ENCODE measurements around the gene CUL9. TPM values are rescaled to one million over a fixed set of nuclear protein-coding genes. Genes with fewer than 3 reads are reported as not detected.

CUL9 gene
- total RNA-seq, 2 experiments from 2014 or later, result 32.9 to 37.0 TPM

GRCh38 chr6:43147691-43148477 lies 34.1 kb upstream of the CUL9 start:
- Histone ChIP-seq H3K27ac (ENCODE audit: low read depth, low read length, poor library complexity, severe bottlenecking) (no peak overlapping the region), H3K4me2 (ENCODE audit: low read length) (no peak overlapping the region), H3K4me1 (ENCODE audit: insufficient read depth, low read length, poor library complexity, severe bottlenecking) (peaks cover 10% of the 10 kb centered on the region), H3K36me3 (ENCODE audit: insufficient read depth, low read length) (no peaks in the 10 kb centered on the region), H2AFZ (ENCODE audit: low read length) (no peak overlapping the region), H4K20me1 (ENCODE audit: insufficient read depth, low read length) (no peaks in the 10 kb centered on the region), H3K9me2 (ENCODE audit: insufficient read depth, low read length) (no peaks in the 10 kb centered on the region), H3K9me3 (ENCODE audit: low read length) (no peaks in the 10 kb centered on the region), H3K79me2 (ENCODE audit: insufficient read depth, low read depth, low read length) (no peaks in the 10 kb centered on the region), H3K4me3 (ENCODE audit: low read depth, low read length, poor library complexity, severe bottlenecking) (no peak overlapping the region)
- ChIA-PET CTCF (ENCODE audit: unreplicated experiment) (no interaction called here), POLR2A (interaction anchor here (1.1 kb wide), 1 partner anchor 10 kb away, joined by 3 read pairs; no protein-coding TSS in a partner anchor)
- no peak for TF ChIP-seq CTCF (conservative IDR thresholded peaks at IDR 0.05; ENCODE audit: low read length)
- BruUV-seq (replicated peaks), result no TSS peak
- intact Hi-C loops (cut with micrococcal nuclease; ENCODE audit: unreplicated experiment), result no loop called here
- DNase-seq (ENCODE audit: low spot score), result no peak

GRCh38 chr6:43149265-43149664 lies 32.7 kb upstream of the CUL9 start:
- Histone ChIP-seq H3K4me3 (ENCODE audit: low read depth, low read length, poor library complexity, severe bottlenecking) (no peak overlapping the region), H3K4me2 (ENCODE audit: low read length) (no peak overlapping the region), H3K4me1 (ENCODE audit: insufficient read depth, low read length, poor library complexity, severe bottlenecking) (no peaks in the 10 kb centered on the region), H3K9me2 (ENCODE audit: insufficient read depth, low read length) (no peaks in the 10 kb centered on the region), H3K79me2 (ENCODE audit: insufficient read depth, low read depth, low read length) (no peaks in the 10 kb centered on the region), H3K9me3 (ENCODE audit: low read length) (no peaks in the 10 kb centered on the region), H4K20me1 (ENCODE audit: insufficient read depth, low read length) (no peaks in the 10 kb centered on the region), H3K27ac (ENCODE audit: low read depth, low read length, poor library complexity, severe bottlenecking) (no peak overlapping the region), H2AFZ (ENCODE audit: low read length) (no peak overlapping the region), H3K36me3 (ENCODE audit: insufficient read depth, low read length) (no peaks in the 10 kb centered on the region)
- TF ChIP-seq EZH2phosphoT487 (IDR thresholded peaks at IDR 0.05; ENCODE audit: borderline replicate concordance, low read depth, low read length) (no peak), CTCF (conservative IDR thresholded peaks at IDR 0.05; ENCODE audit: low read length) (no peak)
- no TSS peak for BruUV-seq (replicated peaks)
- intact Hi-C loops (cut with micrococcal nuclease; ENCODE audit: unreplicated experiment), result no loop called here
- ChIA-PET POLR2A (interaction anchor here (0.6 kb wide), 1 partner anchor 282 kb away, joined by 3 read pairs; no protein-coding TSS in a partner anchor), CTCF (ENCODE audit: unreplicated experiment) (no interaction called here)
- DNase-seq (ENCODE audit: low spot score), result no peak

GRCh38 chr6:43150051-43150751 lies 31.8 kb upstream of the CUL9 start:
- H3K27ac ChIP-seq (ENCODE audit: low read depth, low read length, poor library complexity, severe bottlenecking), result no peak overlapping the region
- H4K20me1 ChIP-seq (ENCODE audit: insufficient read depth, low read length), result no peaks in the 10 kb centered on the region
- ChIA-PET POLR2A (interaction anchor here (0.6 kb wide), 3 partner anchors 13 to 283 kb away, joined by 3 read pairs; partner anchors contain the start of gene PPP2R5D), CTCF (ENCODE audit: unreplicated experiment) (no interaction called here)
- no TSS peak for BruUV-seq (replicated peaks)
- no peak overlapping the region for H3K4me2 ChIP-seq (ENCODE audit: low read length)
- intact Hi-C loops (cut with micrococcal nuclease; ENCODE audit: unreplicated experiment), result no loop called here
- no peak overlapping the region for H3K4me3 ChIP-seq (ENCODE audit: low read depth, low read length, poor library complexity, severe bottlenecking)
- H3K79me2 ChIP-seq (ENCODE audit: insufficient read depth, low read depth, low read length), result no peaks in the 10 kb centered on the region
- no peak for TF ChIP-seq EZH2phosphoT487 (IDR thresholded peaks at IDR 0.05; ENCODE audit: borderline replicate concordance, low read depth, low read length)
- no peaks in the 10 kb centered on the region for H3K9me2 ChIP-seq (ENCODE audit: insufficient read depth, low read length)
- H3K9me3 ChIP-seq (ENCODE audit: low read length), result no peaks in the 10 kb centered on the region
- H3K4me1 ChIP-seq (ENCODE audit: insufficient read depth, low read length, poor library complexity, severe bottlenecking), result no peaks in the 10 kb centered on the region
- no peaks in the 10 kb centered on the region for H3K36me3 ChIP-seq (ENCODE audit: insufficient read depth, low read length)
- DNase-seq (ENCODE audit: low spot score), result no peak
- no peak overlapping the region for H2AFZ ChIP-seq (ENCODE audit: low read length)
